GM23338 (cell line): Measurements from ENCODE around the gene SIGLEC9. TPM values are rescaled to one million over a fixed set of nuclear protein-coding genes. Genes with fewer than 3 reads are reported as not detected.

Source experiments
- ATAC-seq: fragments of 200-7000 bp; cut with Tn5 transposase; 3 replicates; pipeline ENCODE4 v1.9.1; 2020
- DNase-seq: peaks from one replicate; pipeline ENCODE4 v3.0.0-alpha.2; 2015; ENCODE audit warnings: low spot score
- H2AFZ ChIP-seq: fragments of 200-600 bp; sonication (generic); 2 replicates; pipeline ENCODE4 v1.8.0; 2016; ENCODE audit warnings: antibody characterized with exemption, mild to moderate bottlenecking, moderate library complexity
- H3F3A ChIP-seq: fragments of 200-600 bp; sonication (generic); replicated peaks from 2 replicates; pipeline ENCODE4 v1.8.0; 2017; ENCODE audit warnings: antibody characterized with exemption, mixed run types, low read depth
- H3K27ac ChIP-seq: fragments of 200-600 bp; sonication (generic); 2 replicates; pipeline ENCODE4 v1.6.1; 2016; ENCODE audit warnings: low read depth
- H3K27me3 ChIP-seq: fragments of 200-600 bp; sonication (generic); 2 replicates; pipeline ENCODE4 v1.8.0; 2016; ENCODE audit warnings: mild to moderate bottlenecking, mixed run types, moderate library complexity; ENCODE audit not compliant: insufficient read depth
- H3K36me3 ChIP-seq: fragments of 200-600 bp; sonication (generic); 2 replicates; pipeline ENCODE4 v1.8.0; 2016; ENCODE audit warnings: mild to moderate bottlenecking; ENCODE audit not compliant: insufficient read depth
- H3K4me1 ChIP-seq: fragments of 200-600 bp; sonication (generic); 2 replicates; pipeline ENCODE4 v1.8.0; 2016; ENCODE audit warnings: mild to moderate bottlenecking, moderate library complexity; ENCODE audit not compliant: insufficient read depth
- H3K4me2 ChIP-seq: fragments of 200-600 bp; sonication (generic); 2 replicates; pipeline ENCODE4 v1.7.1; 2017; ENCODE audit warnings: mixed run types
- H3K4me3 ChIP-seq: fragments of 200-600 bp; sonication (generic); 2 replicates; pipeline ENCODE4 v1.6.1; 2016; ENCODE audit warnings: mixed run types
- H3K79me2 ChIP-seq: fragments of 200-600 bp; sonication (generic); replicated peaks from 2 replicates; pipeline ENCODE4 v1.8.0; 2017; ENCODE audit warnings: mild to moderate bottlenecking; ENCODE audit not compliant: insufficient read depth
- H3K9me2 ChIP-seq: fragments of 200-600 bp; sonication (generic); 2 replicates; pipeline ENCODE4 v1.8.0; 2017; ENCODE audit not compliant: insufficient read depth
- H4K20me1 ChIP-seq: fragments of 200-600 bp; sonication (generic); replicated peaks from 2 replicates; pipeline ENCODE4 v1.8.0; 2017; ENCODE audit warnings: mild to moderate bottlenecking; ENCODE audit not compliant: insufficient read depth
- H3K27ac Mint-ChIP-seq: 2 replicates; pipeline ENCODE4 v1.8.0; 2020; ENCODE audit warnings: inconsistent platforms, mild to moderate bottlenecking, moderate library complexity, mixed read lengths
- H3K27me3 Mint-ChIP-seq: 3 replicates; pipeline ENCODE4 v1.8.0; 2022; ENCODE audit warnings: low read depth, mild to moderate bottlenecking, moderate library complexity, mixed read lengths, inconsistent platforms; ENCODE audit not compliant: insufficient read depth, poor library complexity
- H3K36me3 Mint-ChIP-seq: 3 replicates; pipeline ENCODE4 v1.8.0; 2021; ENCODE audit warnings: low read depth, mild to moderate bottlenecking, inconsistent platforms, moderate library complexity, mixed read lengths
- H3K4me1 Mint-ChIP-seq: 3 replicates; pipeline ENCODE4 v1.8.0; 2020; ENCODE audit warnings: mild to moderate bottlenecking, inconsistent platforms, mixed read lengths
- H3K4me3 Mint-ChIP-seq: 3 replicates; pipeline ENCODE4 v1.8.0; 2021; ENCODE audit warnings: moderate library complexity, mild to moderate bottlenecking, inconsistent platforms, mixed read lengths
- H3K9me3 Mint-ChIP-seq: 3 replicates; pipeline ENCODE4 v1.8.0; 2020; ENCODE audit warnings: moderate library complexity, mild to moderate bottlenecking, inconsistent platforms, mixed read lengths
- CREB1 ChIP-seq: fragments of 250-450 bp; sonication (Bioruptor Pico); IDR thresholded peaks from 2 replicates; pipeline ENCODE4 v1.5.0; 2020; ENCODE audit warnings: low read depth, mild to moderate bottlenecking, moderate library complexity
- CTCF ChIP-seq, 2 experiments: fragments of 200-600 bp in 1 of 2; sonication (generic) in 1 of 2; conservative IDR thresholded peaks; 2 replicates each; pipeline versions ENCODE4 v1.5.1 to v1.6.1; 2016 to 2017; ENCODE audit warnings: antibody characterized with exemption in 2 of 2, low read depth in 2 of 2, mild to moderate bottlenecking in 2 of 2, moderate library complexity in 1 of 2
- ETS1 ChIP-seq: IDR thresholded peaks from 2 replicates; pipeline ENCODE4 v1.6.1; 2016; ENCODE audit warnings: antibody characterized with exemption
- EZH2 ChIP-seq: fragments of 200-600 bp; sonication (generic); IDR thresholded peaks from one replicate; pipeline ENCODE4 v1.8.0; 2017; ENCODE audit warnings: antibody characterized with exemption, mild to moderate bottlenecking, low read depth; ENCODE audit not compliant: unreplicated experiment
- EZH2phosphoT487 ChIP-seq: fragments of 200-600 bp; sonication (generic); IDR thresholded peaks from one replicate; pipeline ENCODE4 v1.8.1; 2018; ENCODE audit warnings: antibody characterized with exemption; ENCODE audit not compliant: unreplicated experiment
- JUNB ChIP-seq: IDR thresholded peaks from one replicate; pipeline ENCODE4 v1.6.1; 2016; ENCODE audit warnings: antibody characterized with exemption; ENCODE audit not compliant: unreplicated experiment
- NANOG ChIP-seq: IDR thresholded peaks from 2 replicates; pipeline ENCODE4 v1.6.1; 2016; ENCODE audit warnings: antibody characterized with exemption, borderline replicate concordance
- POLR2AphosphoS5 ChIP-seq: IDR thresholded peaks from 2 replicates; pipeline ENCODE4 v1.6.1; 2016; ENCODE audit warnings: antibody characterized with exemption, low read depth
- REST ChIP-seq: IDR thresholded peaks from one replicate; pipeline ENCODE4 v1.6.1; 2018; ENCODE audit warnings: antibody characterized with exemption; ENCODE audit not compliant: unreplicated experiment
- STAT1 ChIP-seq: IDR thresholded peaks from one replicate; pipeline ENCODE4 v1.6.1; 2016; ENCODE audit warnings: antibody characterized with exemption; ENCODE audit not compliant: unreplicated experiment
- ZNF114 ChIP-seq: fragments of 250-450 bp; sonication (Bioruptor Pico); IDR thresholded peaks from 2 replicates; pipeline ENCODE4 v1.5.0; 2020; ENCODE audit warnings: mild to moderate bottlenecking, moderate library complexity
- ZNF331 ChIP-seq: fragments of 250-450 bp; sonication (Bioruptor Pico); IDR thresholded peaks from 2 replicates; pipeline ENCODE4 v1.5.0; 2020; ENCODE audit warnings: low read depth, mild to moderate bottlenecking, moderate library complexity
- ZNF462 ChIP-seq: fragments of 250-450 bp; sonication (Bioruptor Pico); IDR thresholded peaks from 2 replicates; pipeline ENCODE4 v1.5.0; 2020; ENCODE audit warnings: mild to moderate bottlenecking, moderate library complexity
- polyA plus RNA-seq: library from polyadenylated mRNA; unstranded; fragments of >200 nt; fragmentation: Nextera tagmentation; extraction: Ambion mirVana; gene quantifications from 2 replicates; pipeline ENCODE4 v1.2.1, GENCODE V29; 2016
- total RNA-seq: library from RNA; depleted of rRNA; stranded (reverse); fragments of >200 nt; shearing (Covaris generic); gene quantifications from 2 replicates; pipeline ENCODE4 v1.2.3, GENCODE V29; 2014

The SIGLEC9 gene
- total and polyA plus RNA-seq, 2 experiments from 2014 or later, result not detected

GRCh38 chr19:51082611-51083010 is 42.1 kb upstream of the SIGLEC9 start, which contains the start of gene KLK14:
Gene KLK14 (minus strand): TSS chr19:51082887. CDS start chr19:51082614, 273 bp downstream.
- Mint-ChIP-seq H3K36me3 (no peaks in the 10 kb centered on the region; the same call in 2 of the 3 replicates), H3K9me3 (no peaks in the 10 kb centered on the region), H3K4me1 (peaks cover 25% of the 10 kb centered on the region), H3K4me3 (no peak within 1 kb of the TSS; the same call in 2 of the 3 replicates), H3K27ac (no peak within 1 kb of the TSS), H3K27me3 (peaks cover 27% of the 10 kb centered on the region)
- Histone ChIP-seq H3K4me1 (no peaks in the 10 kb centered on the region), H3F3A (no peaks in the 10 kb centered on the region), H3K36me3 (no peaks in the 10 kb centered on the region), H3K4me3 (no peak within 1 kb of the TSS), H3K4me2 (no peak within 1 kb of the TSS), H3K27ac (no peak within 1 kb of the TSS), H3K9me2 (no peaks in the 10 kb centered on the region), H3K79me2 (no peaks in the 10 kb centered on the region), H4K20me1 (no peaks in the 10 kb centered on the region), H3K27me3 (no peaks in the 10 kb centered on the region), H2AFZ (no peak within 1 kb of the TSS)
- no peak for DNase-seq
- TF ChIP-seq ZNF331, result no peak
- TF ChIP-seq REST, result no peak
- TF ChIP-seq EZH2, result no peak
- TF ChIP-seq ZNF462 (CRISPR knock-in tag), result no peak
- TF ChIP-seq CREB1 (CRISPR knock-in tag), result no peak
- no peak for TF ChIP-seq STAT1
- TF ChIP-seq ETS1, result no peak
- no peak for TF ChIP-seq JUNB
- TF ChIP-seq NANOG, result no peak
- no peak for TF ChIP-seq CTCF (conservative IDR thresholded peaks at IDR 0.05; ENCODE audit: low read depth in 2 of 2)
- no peak for TF ChIP-seq EZH2phosphoT487
- TF ChIP-seq POLR2AphosphoS5, result no peak
- TF ChIP-seq ZNF114 (CRISPR knock-in tag), result no peak
- ATAC-seq, result peak; percentile 45
